Right kidney (tissue), 1 donor: ENCODE results near the gene ABHD10.

Experiments used
- DNase-seq: peaks from one replicate; pipeline ENCODE4 v3.0.0-alpha.2; 2016

The ABHD10 gene

GRCh38 chr3:111999484-112000324 is 20.9 kb downstream of the ABHD10 start:
- DNase-seq = no peak

DNA sequence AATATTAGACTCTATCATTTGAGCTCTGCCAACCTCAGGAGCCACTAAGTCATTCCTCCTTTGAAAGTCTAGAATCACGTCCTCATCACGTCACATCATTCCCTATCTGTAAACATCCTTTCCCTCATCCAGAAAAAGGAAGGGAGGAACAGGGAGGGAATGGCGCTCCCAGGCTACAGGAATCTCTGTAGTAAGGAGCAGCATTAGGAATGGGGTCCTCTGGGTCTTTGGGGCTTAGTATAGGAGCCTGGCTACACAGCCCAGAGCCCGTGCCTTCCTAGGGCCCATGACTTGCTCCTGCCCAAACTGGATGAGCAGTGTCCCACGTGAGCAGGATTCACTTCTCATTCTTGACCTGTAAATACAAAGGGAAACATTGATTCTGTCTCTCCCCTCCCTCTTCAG is 21.5 kb downstream of the ABHD10 start:
- DNase-seq = no peak

- DNase-seq = no peak
Observed at GRCh38 chr3:112000966-112001365, 22.1 kb downstream of the ABHD10 start.

DNA sequence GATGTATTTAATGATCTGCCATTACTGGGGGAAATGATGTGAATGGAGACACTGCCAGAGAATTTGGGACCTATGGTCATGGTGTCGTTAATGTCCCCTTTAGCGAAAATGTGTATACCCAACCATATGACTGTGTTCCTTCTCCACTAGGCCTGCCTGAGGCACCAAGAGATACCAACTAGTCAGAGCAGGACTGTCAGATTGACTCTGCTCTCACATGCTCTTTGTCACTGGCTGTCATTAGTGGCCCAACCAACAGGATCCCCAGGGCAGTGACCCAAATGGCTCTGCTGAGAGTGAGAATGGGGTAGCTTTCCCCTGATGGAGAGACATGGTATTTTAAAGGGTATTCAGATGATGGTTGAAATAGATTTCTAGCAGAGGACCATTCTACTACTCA is 22.7 kb downstream of the ABHD10 start:
- no peak for DNase-seq

DNA sequence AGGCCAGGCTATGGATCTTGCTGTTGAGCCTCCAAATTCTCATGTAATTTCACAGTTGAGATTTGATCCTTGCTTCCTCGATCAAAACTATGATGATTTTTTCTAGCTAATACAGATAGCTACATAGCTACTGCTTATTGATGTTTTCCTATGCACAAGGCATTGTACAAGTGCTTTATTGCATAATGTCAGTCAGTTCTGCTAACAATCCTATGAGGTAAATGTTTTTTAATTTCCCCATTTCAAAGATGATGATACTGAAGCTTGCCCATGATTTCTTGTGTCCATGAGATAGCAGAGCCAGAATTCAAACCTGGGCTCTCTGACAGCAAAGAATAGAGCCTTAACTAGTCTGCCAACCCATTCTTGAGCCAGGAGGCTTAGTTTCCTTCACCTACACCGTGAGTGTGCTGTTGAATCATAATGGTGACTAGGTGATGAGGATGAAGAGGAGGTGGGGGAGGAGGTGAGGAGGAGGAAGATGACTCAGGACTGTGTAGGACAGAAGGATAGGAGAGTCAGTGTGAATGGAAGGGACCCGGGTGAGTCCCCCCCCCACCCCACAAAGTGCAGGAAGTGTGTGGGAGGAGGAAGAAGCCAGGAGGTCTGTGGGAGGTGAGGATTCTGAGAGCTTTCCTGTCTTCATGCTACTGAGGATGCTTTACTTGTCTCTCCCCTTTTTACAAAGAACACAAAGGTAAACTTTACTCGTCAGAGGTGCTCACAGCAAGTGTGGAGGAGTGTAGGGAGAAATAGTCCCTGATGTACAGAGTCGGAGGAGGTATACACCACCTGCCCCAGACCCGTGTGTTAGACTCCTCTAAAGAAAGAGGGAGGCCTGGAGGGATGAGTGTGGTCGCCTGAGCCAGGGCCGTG is 23.5 kb downstream of the ABHD10 start:
- DNase-seq = no peak

DNA sequence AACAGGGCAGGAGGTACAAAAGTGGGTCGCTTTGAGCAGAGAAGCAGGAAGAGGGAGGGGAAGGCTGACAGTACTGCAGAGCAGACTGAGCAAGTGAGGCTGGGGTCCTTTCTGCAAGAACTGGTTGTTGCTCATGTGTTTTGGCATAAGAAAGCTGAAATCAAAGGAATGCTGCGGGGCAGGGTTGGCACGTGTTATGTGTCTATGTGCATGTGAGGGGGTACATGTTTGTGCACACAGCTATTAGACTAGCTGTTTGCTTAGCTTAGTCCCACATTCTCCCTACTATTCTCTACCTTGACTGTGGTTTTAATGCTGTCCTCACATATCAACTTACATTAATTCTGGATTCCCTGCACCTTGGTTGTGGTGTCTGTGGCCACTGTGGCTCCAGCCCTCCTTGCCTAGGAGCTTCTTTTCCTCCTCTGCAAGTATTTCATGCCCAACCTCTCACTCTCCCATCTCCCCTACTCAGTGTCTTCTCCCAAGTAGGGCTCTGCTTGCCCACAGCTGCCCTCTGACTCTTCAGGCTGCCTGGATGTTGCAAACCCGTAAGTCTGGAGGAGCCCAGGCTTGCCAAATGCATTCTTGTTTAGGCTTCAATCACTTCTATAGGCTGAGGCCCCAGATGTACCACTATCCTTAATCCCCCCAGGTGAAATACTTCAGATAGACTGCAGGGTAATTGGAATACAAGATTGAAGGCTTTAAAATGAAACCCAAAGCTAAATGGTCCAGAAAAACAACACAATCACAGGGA is 24.7 kb downstream of the ABHD10 start:
- DNase-seq = no peak

- no peak for DNase-seq
Observed at GRCh38 chr3:112004187-112004586, 25.4 kb downstream of the ABHD10 start.

DNA sequence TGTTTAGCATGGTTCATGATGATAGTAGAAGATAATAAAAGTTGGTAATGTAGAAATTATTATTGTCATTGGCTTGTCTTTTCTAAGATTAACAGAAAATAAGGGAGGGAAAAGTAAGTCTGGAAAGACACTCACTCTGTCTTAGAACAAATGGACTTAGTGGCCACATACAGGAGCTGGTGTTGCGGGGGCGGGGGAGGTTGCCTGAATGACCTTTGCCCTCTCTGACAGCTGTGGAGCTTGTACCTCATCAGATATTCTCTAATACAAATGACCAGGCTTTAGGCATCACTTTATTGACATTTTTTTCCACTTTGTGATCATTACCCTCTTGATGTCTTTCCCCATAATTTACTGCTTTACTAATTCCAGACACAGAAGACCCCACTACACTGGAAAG is 25.8 kb downstream of the ABHD10 start:
- no peak for DNase-seq

- DNase-seq = no peak
Observed at GRCh38 chr3:112005091-112005672, 26.4 kb downstream of the ABHD10 start.

- no peak for DNase-seq
Observed at GRCh38 chr3:112007633-112008032, 28.8 kb downstream of the ABHD10 start.

GRCh38 chr3:112009670-112010069 is 30.8 kb downstream of the ABHD10 start:
- DNase-seq = no peak

DNA sequence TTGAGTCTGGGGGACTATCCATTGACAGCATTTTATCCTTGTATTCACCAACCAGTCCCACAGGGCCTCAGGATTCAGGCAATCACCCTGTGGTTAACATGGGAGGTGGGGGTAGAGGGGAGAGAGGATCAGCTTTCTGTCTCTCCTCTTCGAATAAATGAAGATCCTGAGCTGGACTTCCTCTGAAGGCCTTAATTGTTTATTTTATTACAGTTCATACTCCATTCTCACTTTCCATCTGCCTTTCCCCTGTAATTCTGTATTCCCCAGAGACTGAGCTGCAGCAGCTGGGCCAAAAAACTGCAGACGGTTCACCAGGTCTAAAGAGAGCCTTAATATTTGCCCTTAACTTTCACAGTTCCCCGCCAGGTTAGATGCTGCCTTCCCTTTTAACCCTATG is 31.8 kb downstream of the ABHD10 start:
- no peak for DNase-seq

DNA sequence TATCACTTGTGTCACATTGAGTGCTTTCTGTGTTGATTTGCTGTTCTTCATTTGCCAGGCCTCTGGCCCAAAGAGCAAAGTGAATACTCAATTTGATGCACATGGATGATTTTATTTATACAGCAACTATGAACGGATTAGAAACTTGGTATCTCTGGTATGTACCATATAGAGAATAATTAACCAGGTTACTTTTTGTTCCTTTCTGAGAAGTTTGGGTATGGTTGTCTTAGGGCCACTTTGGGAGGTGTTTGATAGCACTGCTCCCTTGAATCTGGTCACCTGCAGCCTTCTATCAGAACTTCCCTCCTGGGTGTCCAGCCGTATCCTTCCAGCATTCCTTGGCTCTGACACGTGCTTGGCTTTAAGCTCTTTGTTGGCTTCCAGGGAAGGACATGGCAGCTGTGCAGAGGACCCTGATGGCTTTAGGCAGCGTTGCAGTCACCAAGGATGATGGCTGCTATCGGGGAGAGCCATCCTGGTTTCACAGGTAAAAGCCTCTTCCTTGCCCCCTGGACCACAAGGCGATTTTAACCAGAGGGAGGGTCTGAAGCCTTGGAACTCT is 32.6 kb downstream of the ABHD10 start:
- DNase-seq = no peak

- no peak for DNase-seq
Observed at GRCh38 chr3:112012205-112012992, 33.6 kb downstream of the ABHD10 start.

GRCh38 chr3:112013058-112013783 is 34.4 kb downstream of the ABHD10 start:
- DNase-seq = peak; percentile 63

DNA sequence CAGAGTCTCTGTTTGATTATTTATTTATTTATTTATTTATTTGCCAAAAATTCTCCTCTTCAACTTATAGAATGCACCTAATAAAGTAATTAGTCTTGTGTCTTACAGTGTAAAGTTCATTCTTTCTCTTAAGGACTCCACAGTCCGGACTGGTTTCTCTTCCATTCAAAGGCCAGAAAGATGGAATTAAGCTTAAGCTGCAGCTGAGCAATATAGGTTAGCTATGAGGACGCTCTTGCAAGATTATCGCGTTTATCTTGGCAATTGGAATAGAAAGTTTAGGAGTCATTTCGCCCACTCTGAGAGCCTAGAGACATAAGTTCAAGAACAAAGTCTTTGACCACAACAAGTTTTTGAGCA is 34.9 kb downstream of the ABHD10 start:
- DNase-seq = no peak

DNA sequence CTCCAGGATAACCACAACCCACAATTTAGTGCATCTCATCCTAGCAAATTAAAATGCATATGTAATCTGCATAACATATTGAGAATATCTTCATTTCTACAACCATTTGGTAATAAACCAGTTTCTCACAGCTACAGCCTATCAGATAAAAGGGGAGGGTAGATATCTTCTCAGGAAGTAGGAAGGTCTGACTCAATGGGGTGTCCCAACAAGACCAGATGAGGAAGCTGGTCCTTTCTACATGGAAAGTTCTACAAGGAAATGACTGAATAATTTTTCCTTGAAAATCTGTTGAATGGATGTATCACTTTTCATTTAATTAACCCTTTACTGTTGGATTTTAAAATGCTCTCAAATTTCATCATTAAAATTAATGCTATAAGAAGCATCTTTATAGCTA is 38.3 kb downstream of the ABHD10 start:
- no peak for DNase-seq

- no peak for DNase-seq
Observed at GRCh38 chr3:112018712-112019111, 39.9 kb downstream of the ABHD10 start.

- no peak for DNase-seq
Observed at GRCh38 chr3:112019716-112020115, 40.9 kb downstream of the ABHD10 start.

DNA sequence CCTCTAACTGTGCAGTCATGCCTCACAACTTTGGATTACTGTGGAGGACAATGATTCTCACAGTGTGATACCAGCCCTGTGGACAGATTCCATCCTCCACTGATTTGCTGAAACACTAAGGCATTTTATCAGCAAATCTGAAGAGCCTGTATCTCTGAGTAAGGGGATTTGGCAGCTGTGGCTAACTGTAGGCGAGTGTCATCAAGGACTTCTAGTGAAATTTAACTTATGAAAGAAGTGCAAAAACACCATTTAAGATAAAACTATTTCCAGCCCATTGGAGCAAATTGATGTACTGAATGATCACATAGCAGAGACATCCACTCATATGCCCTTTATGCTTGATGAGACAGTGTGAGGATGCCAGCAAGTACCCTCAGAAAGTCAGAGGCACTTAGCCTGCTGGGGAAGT is 41.9 kb downstream of the ABHD10 start:
- no peak for DNase-seq

DNA sequence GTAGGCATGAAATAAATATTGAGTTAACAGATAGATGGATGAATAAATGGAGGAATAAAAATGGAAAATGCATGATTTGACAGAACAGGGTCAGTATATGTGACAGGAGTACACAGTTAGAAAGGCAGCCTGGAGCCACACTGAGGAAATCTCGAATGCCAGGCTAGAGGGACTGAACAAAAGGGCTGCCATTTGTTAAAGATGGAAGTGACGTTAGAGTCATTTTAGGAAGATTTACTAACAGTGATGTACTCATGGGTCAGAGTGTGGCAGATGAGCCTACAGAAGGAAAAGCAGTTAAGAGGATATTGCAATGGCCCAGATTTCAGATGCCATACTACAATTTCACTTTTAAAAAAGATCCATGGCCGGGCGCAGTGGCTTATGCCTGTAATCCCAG is 48.3 kb downstream of the ABHD10 start:
- no peak for DNase-seq
